GM19395 (cell line): ENCODE results near the gene INS.

Source experiments
- ATAC-seq: cut with Tn5 transposase; IDR thresholded peaks from one replicate; pipeline ENCODE4 v1.9.1; 2021; ENCODE audit warnings: mild to moderate bottlenecking, moderate library complexity; ENCODE audit not compliant: unreplicated experiment

INS gene

GRCh38 chr11:2160736-2161259 is at the start of gene INS:
TSS of gene INS (minus strand) at chr11:2161209. CDS start at chr11:2160971, 238 bp downstream.
- no peak for ATAC-seq

- ATAC-seq = no peak
Measured at GRCh38 chr11:2210366-2211112, 49.5 kb upstream of the INS start.

- ATAC-seq = no peak
Measured at GRCh38 chr11:2209900-2210321, 48.9 kb upstream of the INS start.

GRCh38 chr11:2209370-2209801 is 48.4 kb upstream of the INS start:
- no peak for ATAC-seq

- no peak for ATAC-seq
Measured at GRCh38 chr11:2208691-2209369, 47.8 kb upstream of the INS start.

- ATAC-seq = no peak
Measured at GRCh38 chr11:2207773-2208621, 47.0 kb upstream of the INS start.

GRCh38 chr11:2207212-2207611 is 46.2 kb upstream of the INS start:
- ATAC-seq = no peak

GRCh38 chr11:2205981-2206690 is 45.1 kb upstream of the INS start:
- no peak for ATAC-seq

- ATAC-seq = no peak
Measured at GRCh38 chr11:2205214-2205720, 44.3 kb upstream of the INS start.

GRCh38 chr11:2204361-2205213 is 43.6 kb upstream of the INS start:
- ATAC-seq = no peak

GRCh38 chr11:2203440-2204259 is 42.6 kb upstream of the INS start:
- no peak for ATAC-seq

GRCh38 chr11:2202900-2203439 is 42.0 kb upstream of the INS start:
- ATAC-seq = no peak

GRCh38 chr11:2202071-2202899 is 41.3 kb upstream of the INS start:
- ATAC-seq = no peak

GRCh38 chr11:2201542-2201941 is 40.5 kb upstream of the INS start:
- ATAC-seq = no peak

GRCh38 chr11:2200957-2201519 is 40.0 kb upstream of the INS start:
- no peak for ATAC-seq

- ATAC-seq = no peak
Measured at GRCh38 chr11:2200536-2200935, 39.5 kb upstream of the INS start.
